GM21529 (cell line): ENCODE results near the gene RIC1.
"Not testable (repeated sequence)": the region's sequence is repeated elsewhere in the genome, so short reads cannot be mapped to it uniquely, and the experiment has no call there.

Experiments
- ATAC-seq: cut with Tn5 transposase; IDR thresholded peaks from one replicate; pipeline ENCODE4 v1.9.1; 2021; ENCODE audit not compliant: unreplicated experiment

RIC1 gene

DNA sequence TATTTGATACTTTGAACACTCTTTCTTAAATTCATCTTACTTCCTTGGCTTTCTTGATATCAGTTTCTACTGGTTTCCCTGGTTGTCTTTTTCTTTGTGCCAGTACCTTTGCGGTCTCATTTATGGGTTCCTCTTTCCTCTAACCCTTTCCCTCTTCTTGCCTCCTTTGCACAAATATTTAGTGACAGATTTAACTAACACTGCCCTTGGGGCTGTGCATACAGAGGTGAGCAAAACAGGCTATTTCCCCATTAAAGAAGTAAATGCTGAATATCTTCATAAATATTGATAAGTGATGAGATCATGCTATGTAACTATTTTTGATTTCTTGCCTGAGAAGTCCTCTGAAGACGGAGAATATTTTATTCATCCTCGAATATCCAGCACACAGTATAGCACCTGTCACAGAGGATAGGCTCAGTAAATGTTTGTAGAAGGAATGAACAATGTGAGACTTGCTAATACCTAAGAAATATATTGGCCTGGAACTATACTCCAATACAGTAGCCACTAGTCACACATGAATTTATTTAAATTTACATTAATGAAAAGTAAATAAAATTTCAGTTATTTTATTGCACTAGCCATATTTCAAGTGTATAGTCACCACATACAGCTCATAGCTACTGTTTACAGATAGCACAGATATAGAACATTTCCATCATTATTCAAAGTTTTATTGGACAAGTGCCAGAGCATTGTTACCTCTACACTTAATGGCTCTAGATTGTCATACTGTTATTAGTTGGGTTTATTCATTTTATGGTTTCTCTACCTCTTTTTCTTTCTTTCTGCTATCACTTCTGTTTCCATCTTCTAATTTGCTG lies 90.4 kb downstream of the RIC1 start:
- no peak for ATAC-seq

GRCh38 chr9:5720151-5720550 lies 91.2 kb downstream of the RIC1 start:
- ATAC-seq, result no peak

- no peak for ATAC-seq
Observed at GRCh38 chr9:5721279-5722087, 92.6 kb downstream of the RIC1 start.

- ATAC-seq, result not testable (repeated sequence)
Observed at GRCh38 chr9:5722679-5723078, 93.8 kb downstream of the RIC1 start.

GRCh38 chr9:5735072-5735471 lies 106.2 kb downstream of the RIC1 start:
- no peak for ATAC-seq

GRCh38 chr9:5736563-5737346 lies 107.8 kb downstream of the RIC1 start:
- no peak for ATAC-seq

DNA sequence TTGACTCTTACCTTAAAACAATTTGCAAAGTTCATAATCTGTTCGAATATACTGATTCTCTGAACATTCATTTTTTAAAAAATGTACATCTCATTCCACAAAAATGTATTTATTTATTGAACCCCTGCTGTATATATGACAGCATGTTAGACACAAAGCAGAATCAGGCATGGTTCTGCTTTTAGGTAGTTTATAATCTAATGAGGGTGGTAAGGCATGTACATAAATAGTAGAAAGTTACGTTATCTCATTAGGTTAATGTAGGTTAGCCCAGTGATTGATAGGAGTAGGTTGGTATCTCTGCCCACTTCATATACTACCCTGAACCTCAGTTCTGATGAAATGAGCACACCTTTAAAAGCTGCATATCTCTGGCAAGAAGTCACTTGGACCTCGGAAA lies 114.2 kb downstream of the RIC1 start:
- ATAC-seq, result no peak

- no peak for ATAC-seq
Observed at GRCh38 chr9:5748438-5748837, 119.5 kb downstream of the RIC1 start.

DNA sequence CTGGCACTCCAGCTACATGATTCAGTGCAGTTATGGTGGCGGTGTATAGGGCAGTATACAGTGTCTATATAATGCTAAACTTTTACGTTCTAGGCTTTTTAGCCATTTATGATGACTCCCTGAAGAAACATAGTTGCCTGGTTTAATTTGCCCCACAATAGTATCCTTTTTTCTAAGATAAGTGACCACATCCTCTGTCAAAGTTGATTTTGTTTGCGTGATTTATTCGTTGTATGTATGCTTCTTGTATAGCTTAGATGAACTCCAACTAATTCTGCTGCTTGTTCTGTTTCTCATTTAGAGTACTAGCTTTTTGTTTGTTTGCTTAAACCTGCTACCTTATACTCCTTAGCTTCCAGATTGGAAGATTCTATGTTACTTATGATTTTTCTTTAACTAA lies 120.4 kb downstream of the RIC1 start:
- no peak for ATAC-seq

DNA sequence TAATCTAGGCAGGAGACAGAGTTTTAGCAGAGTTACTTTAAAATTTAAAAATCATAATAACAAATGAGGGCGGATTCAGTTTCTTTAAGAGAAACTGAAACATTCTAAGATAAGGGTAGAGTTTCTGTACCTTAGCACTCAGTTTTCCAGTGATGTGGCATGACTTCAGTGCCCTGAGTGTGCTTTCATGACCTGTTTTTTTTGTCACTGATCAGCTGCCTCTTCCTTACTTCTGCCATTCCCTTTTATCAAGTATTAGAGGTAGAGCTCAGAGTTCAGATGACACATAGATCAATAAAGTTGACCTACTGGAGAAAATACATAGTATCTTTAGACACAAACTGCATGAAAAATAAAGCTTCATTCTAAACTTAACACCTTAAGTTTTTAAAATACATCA lies 121.7 kb downstream of the RIC1 start:
- ATAC-seq, result no peak

DNA sequence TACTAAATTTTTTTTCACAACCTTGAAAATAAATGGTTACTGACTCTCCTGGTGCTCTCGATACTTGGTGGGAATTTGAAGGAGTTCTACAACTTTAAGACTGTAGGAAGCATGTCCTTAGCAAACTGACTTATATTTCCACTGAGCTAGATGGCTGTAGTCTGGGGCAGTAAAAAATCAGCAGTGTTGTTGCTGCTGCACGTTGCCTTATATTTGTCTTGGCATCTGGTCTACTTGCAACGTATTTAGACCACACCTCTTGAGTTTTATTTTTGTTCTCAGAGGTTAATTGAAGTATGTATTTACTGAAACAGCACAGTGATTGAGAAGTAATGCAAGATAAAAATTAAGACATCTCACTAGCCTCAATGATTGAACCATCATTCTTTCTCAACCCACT lies 127.7 kb downstream of the RIC1 start:
- ATAC-seq, result no peak

- ATAC-seq, result no peak
Observed at GRCh38 chr9:5760338-5760737, 131.4 kb downstream of the RIC1 start.

- no peak for ATAC-seq
Observed at GRCh38 chr9:5762421-5762820, 133.5 kb downstream of the RIC1 start.

- peak; percentile 92 for ATAC-seq
Observed at GRCh38 chr9:5764130-5764868, 135.4 kb downstream of the RIC1 start.

GRCh38 chr9:5767968-5768932 lies 139.3 kb downstream of the RIC1 start:
- ATAC-seq, result no peak

DNA sequence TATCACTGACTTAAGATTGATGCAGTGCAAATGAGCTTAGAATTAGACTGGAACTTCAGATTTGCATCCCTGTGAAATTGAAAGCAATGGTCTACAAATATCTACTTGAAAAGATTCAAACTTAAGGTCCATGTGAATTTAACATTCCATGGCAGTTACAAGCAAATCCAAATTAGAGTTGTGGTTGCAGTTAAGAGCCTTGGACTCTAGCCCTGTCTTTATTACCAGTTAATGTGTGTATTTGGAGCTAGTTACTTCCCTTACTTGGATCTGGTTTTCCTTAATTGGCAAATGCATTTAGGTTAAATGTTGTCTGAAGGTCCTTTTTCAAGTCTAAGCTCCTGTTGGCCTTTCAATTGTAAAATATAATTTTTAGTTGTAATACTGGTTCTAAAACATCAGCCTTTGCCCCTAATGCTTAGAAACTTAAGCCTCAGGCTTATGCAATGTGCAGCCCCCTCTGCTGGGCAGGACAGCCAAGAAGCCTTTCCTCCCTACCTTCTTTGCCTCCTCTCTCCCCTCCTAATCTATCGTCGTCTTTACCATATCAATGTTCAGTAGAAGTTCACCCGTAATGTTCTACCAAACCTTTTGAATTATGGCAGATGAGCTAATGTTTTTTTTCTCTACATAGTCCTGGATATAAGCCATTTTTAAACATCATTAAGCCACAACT lies 144.6 kb downstream of the RIC1 start:
- no peak for ATAC-seq

DNA sequence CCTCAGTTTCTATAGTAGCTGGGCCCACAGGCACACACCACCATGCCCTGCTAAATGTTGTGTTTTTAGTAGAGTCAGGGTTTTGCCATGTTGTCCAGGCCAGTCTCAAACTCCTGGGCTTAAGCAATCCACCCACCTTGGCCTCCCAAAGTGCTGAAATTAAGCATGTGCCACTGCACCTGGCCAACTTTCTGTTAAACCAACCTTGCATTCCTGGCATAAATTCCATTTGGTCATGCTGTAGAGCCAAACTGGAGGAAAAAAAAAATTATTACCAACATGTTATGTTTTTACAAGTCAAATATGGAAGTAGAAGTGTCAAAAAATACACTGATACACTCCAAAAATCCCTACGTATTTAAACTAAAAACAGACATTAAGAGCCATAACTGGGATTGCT lies 149.9 kb downstream of the RIC1 start:
- ATAC-seq, result no peak

GRCh38 chr9:5779705-5780218 lies 150.9 kb downstream of the RIC1 start:
- not testable (repeated sequence) for ATAC-seq

GRCh38 chr9:5783420-5783819 lies 154.5 kb downstream of the RIC1 start:
- ATAC-seq, result not testable (repeated sequence)
